ENCODE results near the gene ERICH2. TPM values are rescaled to one million over a fixed set of nuclear protein-coding genes. Genes with fewer than 3 reads are reported as not detected.
A peak's percentile ranks its signal among the peaks of the same experiment; 100 is the strongest.

Gene ERICH2
- total RNA-seq, 2 donors from 2014 or later: 0.73 TPM; not detected in 1

DNA sequence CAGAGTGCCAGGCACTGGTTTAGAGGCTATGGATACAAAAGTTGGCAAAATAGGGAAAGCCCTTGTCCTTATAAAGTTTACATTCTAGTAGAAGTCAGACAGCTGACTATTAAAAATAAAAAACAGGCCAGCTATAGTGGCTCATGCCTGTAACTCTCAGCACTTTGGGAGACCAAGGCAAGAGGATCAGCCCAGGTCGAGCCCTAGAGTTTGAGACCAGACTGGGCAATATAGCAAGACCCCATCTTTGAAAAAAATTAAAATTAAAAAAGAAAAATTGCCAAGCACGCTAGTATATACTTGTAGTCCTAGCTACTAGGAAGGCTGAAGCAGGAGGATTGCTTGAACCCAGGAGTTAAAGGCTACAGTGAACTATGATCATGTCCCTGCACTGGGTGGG lies 12.5 kb downstream of the ERICH2 start:
- Histone ChIP-seq H3K27ac (no peak overlapping the region), H3K9me3 (no peaks in the 10 kb centered on the region), H3K4me1 (replicated peaks) (no peaks in the 10 kb centered on the region), H3K36me3 (no peaks in the 10 kb centered on the region), H3K27me3 (replicated peaks; ENCODE audit: insufficient read depth) (no peaks in the 10 kb centered on the region), H3K4me3 (no peak overlapping the region)
- intact Hi-C loops (cut with DNase I): no loop called here
- TF ChIP-seq POLR2A (IDR thresholded peaks at IDR 0.05) (no peak), POLR2AphosphoS5 (IDR thresholded peaks at IDR 0.05) (no peak)
- TF ChIP-seq, protein P1, sequence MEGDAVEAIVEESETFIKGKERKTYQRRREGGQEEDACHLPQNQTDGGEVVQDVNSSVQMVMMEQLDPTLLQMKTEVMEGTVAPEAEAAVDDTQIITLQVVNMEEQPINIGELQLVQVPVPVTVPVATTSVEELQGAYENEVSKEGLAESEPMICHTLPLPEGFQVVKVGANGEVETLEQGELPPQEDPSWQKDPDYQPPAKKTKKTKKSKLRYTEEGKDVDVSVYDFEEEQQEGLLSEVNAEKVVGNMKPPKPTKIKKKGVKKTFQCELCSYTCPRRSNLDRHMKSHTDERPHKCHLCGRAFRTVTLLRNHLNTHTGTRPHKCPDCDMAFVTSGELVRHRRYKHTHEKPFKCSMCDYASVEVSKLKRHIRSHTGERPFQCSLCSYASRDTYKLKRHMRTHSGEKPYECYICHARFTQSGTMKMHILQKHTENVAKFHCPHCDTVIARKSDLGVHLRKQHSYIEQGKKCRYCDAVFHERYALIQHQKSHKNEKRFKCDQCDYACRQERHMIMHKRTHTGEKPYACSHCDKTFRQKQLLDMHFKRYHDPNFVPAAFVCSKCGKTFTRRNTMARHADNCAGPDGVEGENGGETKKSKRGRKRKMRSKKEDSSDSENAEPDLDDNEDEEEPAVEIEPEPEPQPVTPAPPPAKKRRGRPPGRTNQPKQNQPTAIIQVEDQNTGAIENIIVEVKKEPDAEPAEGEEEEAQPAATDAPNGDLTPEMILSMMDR (IDR thresholded peaks at IDR 0.05): no peak
- DNase-seq (ENCODE audit: low spot score): no peak
- WGBS: 95% methylated on average over 2 of the region's 2 CpGs

DNA sequence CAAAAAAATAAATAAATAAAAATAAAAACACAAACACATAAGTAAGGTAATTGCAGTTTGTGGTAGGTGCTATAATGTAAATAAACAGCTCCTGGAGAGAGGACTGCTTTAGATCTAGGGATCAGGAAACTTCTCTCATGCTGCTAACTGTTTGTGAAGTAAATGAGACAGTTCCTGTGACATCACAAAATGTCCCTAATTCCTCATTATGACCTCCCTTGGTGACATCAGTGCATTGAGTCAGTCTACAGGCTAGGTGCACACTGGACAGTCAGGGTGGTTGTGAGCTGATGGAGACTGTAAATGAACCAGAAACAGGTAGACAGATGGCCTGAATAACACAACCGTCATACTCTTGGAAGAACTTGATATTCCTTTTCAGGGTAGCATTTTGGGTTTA lies 13.4 kb downstream of the ERICH2 start:
- H3K9me3 ChIP-seq: no peaks in the 10 kb centered on the region
- intact Hi-C loops (cut with DNase I): no loop called here
- H3K36me3 ChIP-seq: no peaks in the 10 kb centered on the region
- no peak overlapping the region for H3K27ac ChIP-seq
- H3K4me3 ChIP-seq: no peak overlapping the region
- whole genome bisulfite sequencing: 100% methylated on average over 1 of the region's 1 CpG
- TF ChIP-seq POLR2A (IDR thresholded peaks at IDR 0.05): no peak
- TF ChIP-seq POLR2AphosphoS5 (IDR thresholded peaks at IDR 0.05): no peak
- TF ChIP-seq, protein P1 (IDR thresholded peaks at IDR 0.05): no peak
- no peaks in the 10 kb centered on the region for H3K4me1 ChIP-seq (replicated peaks)
- no peaks in the 10 kb centered on the region for H3K27me3 ChIP-seq (replicated peaks; ENCODE audit: insufficient read depth)
- DNase-seq (ENCODE audit: low spot score): no peak

DNA sequence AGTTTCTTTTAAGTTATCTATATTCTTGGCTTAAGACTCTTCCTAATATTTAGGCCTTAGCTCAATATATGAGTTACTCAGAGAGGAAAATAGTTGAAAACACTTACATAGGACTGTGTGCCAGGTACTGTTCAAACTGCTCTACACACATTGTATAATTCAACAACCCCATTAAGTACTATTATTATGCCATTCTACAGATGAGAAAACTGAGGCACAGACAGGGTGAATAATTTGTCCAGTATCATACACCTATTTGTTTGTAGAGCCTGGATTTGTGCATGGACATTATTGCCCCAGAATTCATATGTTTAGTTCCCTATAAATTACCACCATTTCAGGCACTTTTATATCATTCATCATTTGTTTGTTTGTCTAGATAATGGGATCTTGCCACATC lies 28.8 kb downstream of the ERICH2 start:
- Histone ChIP-seq H3K36me3 (no peaks in the 10 kb centered on the region), H3K27me3 (replicated peaks; ENCODE audit: insufficient read depth) (no peaks in the 10 kb centered on the region), H3K4me1 (replicated peaks) (no peaks in the 10 kb centered on the region), H3K9me3 (no peaks in the 10 kb centered on the region), H3K27ac (no peak overlapping the region), H3K4me3 (no peak overlapping the region)
- intact Hi-C loops (cut with DNase I): no loop called here
- no peak for DNase-seq (ENCODE audit: low spot score)
- TF ChIP-seq POLR2AphosphoS5 (IDR thresholded peaks at IDR 0.05): no peak
- no peak for TF ChIP-seq POLR2A (IDR thresholded peaks at IDR 0.05)
- TF ChIP-seq, protein P1 (IDR thresholded peaks at IDR 0.05): no peak

DNA sequence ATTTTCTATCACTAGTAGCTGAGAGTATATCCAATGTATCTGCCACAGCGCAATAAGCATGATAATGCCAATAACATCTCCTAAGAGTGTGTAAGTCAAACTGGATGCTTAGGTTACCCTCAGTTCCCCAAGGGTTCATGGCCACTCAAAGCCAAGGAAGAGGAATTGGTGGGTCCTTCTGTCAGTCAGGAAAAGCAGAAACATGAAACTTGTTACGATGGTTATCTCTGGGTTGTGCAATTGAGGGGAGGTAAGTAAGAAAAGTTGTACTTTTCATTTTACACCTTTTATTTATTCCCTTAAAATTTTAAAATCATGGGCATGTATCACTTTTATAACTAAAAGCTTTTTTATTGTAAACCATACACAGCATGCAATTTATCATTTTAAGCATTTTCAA lies 36.4 kb downstream of the ERICH2 start:
- H3K4me1 ChIP-seq (replicated peaks): no peaks in the 10 kb centered on the region
- H3K27ac ChIP-seq: no peak overlapping the region
- intact Hi-C loops (cut with DNase I): no loop called here
- no peak for DNase-seq (ENCODE audit: low spot score)
- TF ChIP-seq POLR2A (IDR thresholded peaks at IDR 0.05): no peak
- TF ChIP-seq POLR2AphosphoS5 (IDR thresholded peaks at IDR 0.05): no peak
- TF ChIP-seq, protein P1 (IDR thresholded peaks at IDR 0.05): no peak
- no peak overlapping the region for H3K4me3 ChIP-seq
- no peaks in the 10 kb centered on the region for H3K9me3 ChIP-seq
- H3K27me3 ChIP-seq (replicated peaks; ENCODE audit: insufficient read depth): no peaks in the 10 kb centered on the region
- 95% methylated on average over 2 of the region's 2 CpGs for WGBS
- H3K36me3 ChIP-seq: no peaks in the 10 kb centered on the region

DNA sequence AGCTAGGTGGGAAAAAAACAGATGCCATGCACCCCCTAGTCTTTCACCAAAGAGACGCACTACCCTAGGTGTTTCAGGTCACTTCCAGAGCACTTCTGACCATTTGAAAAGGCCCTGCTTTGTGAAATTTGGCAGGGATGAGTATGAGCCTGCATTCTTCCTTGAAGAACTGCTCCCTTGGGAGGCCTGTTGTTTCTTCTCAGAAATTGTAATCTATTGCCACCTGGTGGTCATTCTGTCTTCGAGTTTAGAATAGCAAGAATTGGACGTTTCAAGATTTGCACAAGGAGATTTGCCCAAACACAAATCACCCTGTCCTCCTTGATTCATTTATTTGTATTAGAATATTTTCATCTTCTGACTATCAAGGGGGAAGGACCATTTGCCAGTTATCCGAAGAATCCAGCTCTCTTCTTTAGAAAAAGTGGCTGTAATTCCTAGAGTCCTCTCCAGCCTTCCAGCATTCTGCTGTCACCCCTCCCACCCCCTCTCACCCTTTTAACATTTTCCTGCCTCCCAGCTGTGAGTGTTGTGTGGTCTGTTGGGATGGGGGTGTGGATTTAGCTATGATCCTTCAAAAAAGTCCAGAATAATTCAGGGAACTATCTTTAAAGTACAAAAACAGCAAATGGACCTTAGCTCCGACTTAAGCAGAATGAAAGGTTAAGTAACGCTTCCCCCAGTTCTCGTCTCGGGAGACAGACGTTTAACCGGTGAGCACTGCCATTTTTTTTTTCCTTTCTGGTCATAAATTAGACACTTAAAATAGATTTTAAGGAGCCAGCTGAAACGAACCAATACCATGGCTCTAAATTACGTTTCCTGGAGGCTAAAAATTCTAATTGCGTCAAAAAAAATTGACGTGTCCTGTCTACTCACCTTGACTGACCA lies 42.8 kb downstream of the ERICH2 start:
- H3K4me1 ChIP-seq (replicated peaks): peaks cover 19% of the 10 kb centered on the region
- H3K27ac ChIP-seq: no peak overlapping the region
- 2% methylated on average over 14 of the region's 14 CpGs for WGBS
- no peaks in the 10 kb centered on the region for H3K36me3 ChIP-seq
- H3K27me3 ChIP-seq (replicated peaks; ENCODE audit: insufficient read depth): peaks cover 14% of the 10 kb centered on the region
- peak; percentile 79 for DNase-seq (ENCODE audit: low spot score)
- peak; percentile 61 for TF ChIP-seq POLR2AphosphoS5 (IDR thresholded peaks at IDR 0.05)
- TF ChIP-seq, protein P1 (IDR thresholded peaks at IDR 0.05): peak; percentile 60 to 92 (median 80)
- TF ChIP-seq POLR2A (IDR thresholded peaks at IDR 0.05): no peak
- intact Hi-C loops (cut with DNase I): loop anchor here (5.0 to 10.0 kb wide), 2 partner anchors 318 to 406 kb away; no protein-coding TSS in a partner anchor
- H3K4me3 ChIP-seq: no peak overlapping the region
- H3K9me3 ChIP-seq: no peaks in the 10 kb centered on the region
